HG03354 (cell line): Measurements from ENCODE around the gene SLC5A10.
"Not testable (repeated sequence)": the region's sequence is repeated elsewhere in the genome, so short reads cannot be mapped to it uniquely, and the experiment has no call there.

Experiments used
- ATAC-seq: cut with Tn5 transposase; IDR thresholded peaks from one replicate; pipeline ENCODE4 v1.9.1; 2021; ENCODE audit warnings: mild to moderate bottlenecking; ENCODE audit not compliant: unreplicated experiment, poor library complexity, severe bottlenecking

The SLC5A10 gene

GRCh38 chr17:19031729-19032128 is 79.8 kb downstream of the SLC5A10 start:
- ATAC-seq: not testable (repeated sequence)

- ATAC-seq: peak; percentile 52
Measured at GRCh38 chr17:19032377-19032988, 80.5 kb downstream of the SLC5A10 start.

GRCh38 chr17:19036186-19036585 is 84.2 kb downstream of the SLC5A10 start:
- ATAC-seq: peak; percentile 41

DNA sequence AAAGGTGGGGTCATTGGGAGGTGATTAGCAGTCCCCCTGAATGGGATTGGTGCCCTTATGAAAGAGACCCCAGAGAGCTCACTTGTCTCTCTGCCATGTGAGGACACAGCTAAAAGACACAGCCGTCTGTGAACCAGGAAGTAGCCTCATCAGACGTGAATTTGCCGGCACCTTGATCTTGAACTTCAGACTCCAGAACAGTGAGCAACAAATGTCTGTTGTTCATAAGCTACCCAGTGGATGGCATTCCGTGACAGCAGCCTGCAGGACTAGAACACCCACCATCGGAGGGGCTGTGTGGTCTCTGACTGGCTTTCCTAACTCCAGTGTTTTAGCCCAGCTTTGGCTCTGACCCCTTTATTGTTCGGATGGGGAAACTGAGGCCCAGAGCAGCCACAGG is 85.6 kb downstream of the SLC5A10 start:
- ATAC-seq: not testable (repeated sequence)

DNA sequence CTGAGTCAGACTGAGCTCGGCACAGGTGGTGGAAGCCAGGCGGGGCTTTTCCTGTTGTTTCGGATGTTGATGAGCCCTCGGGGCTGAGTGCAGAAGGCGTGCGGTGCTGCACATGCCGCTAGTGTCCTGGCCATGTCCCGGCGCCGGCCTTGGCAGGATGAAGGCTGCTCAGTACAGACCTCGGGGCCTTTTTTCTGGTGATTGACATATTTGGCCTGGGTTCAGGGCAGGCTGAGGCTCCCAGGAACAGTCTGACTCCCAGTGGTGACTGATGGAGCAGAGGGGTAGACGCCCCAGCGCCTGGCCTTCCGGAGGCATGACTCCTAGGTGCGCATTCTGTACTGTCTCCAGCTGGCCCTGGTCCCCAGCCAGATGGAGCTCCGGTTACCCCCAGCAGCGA is 86.0 kb downstream of the SLC5A10 start:
- not testable (repeated sequence) for ATAC-seq

DNA sequence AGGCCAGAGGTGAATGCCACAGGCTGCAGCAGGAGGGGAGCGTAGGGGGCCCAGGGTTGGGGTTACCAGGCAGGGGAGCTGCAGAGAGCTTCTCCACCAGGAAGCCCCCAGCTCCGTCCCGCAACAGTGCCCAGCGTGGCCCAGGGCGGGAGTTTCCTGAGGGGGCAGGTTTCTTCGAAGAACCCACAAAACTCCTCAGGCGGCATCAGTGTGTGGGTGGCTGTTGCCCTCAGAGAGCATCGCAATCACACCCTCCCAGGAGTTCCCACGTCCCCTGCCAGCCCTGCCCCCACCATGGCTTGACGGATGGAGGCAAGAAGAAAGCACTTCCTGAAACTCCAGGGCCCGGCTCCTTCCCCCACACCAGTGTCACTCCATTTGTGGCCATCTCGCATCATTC is 86.8 kb downstream of the SLC5A10 start:
- ATAC-seq: not testable (repeated sequence)

DNA sequence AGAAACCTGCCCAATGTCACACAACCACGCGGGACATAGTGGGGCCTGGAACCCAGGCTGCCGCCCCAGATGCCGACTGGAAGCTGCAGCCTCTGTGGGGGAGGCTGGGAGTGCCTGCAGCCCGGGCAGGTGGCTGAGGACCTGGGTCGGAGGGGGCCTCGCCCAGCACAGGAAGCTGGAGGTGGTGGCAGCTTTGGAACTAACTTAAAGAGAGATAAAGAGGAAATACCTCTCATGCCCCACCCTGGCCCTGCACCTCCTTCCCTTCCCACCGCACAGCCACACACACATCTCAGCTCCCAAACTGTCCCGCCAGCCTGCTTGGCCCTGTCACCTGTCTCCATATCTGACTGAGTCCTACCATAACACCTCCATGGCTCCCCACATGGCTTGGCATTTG is 88.4 kb downstream of the SLC5A10 start:
- ATAC-seq: not testable (repeated sequence)

GRCh38 chr17:19041871-19042270 is 89.9 kb downstream of the SLC5A10 start:
- ATAC-seq: not testable (repeated sequence)

DNA sequence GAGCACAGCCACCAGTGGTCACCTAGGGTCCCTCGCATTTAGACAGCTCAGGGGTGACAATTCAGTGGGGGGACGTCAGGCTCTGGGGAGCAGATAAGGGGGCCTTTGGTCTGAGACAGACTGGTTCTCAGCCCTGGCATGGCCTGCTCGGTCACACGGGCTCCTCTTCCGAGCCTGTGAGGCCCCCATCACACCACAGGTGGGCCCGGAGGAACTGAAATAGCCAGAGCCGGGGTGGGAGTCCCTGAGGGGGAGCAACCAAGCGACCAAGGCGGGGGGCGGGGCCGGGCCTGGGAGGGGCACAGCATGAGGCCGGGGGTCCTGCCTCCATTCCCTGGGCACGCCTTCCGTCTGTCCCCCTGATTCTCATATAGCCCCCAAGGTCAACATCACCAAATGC is 90.4 kb downstream of the SLC5A10 start:
- not testable (repeated sequence) for ATAC-seq

GRCh38 chr17:19043032-19043431 is 91.1 kb downstream of the SLC5A10 start:
- not testable (repeated sequence) for ATAC-seq

GRCh38 chr17:19044643-19045042 is 92.7 kb downstream of the SLC5A10 start:
- ATAC-seq: not testable (repeated sequence)

- not testable (repeated sequence) for ATAC-seq
Measured at GRCh38 chr17:19046782-19047375, 94.9 kb downstream of the SLC5A10 start, which contains the start of gene GRAP. Gene GRAP, minus strand, starts transcription at chr17:19046957. Its CDS starts 31 bp downstream, at chr17:19046926.

- not testable (repeated sequence) for ATAC-seq
Measured at GRCh38 chr17:19047510-19047909, 95.5 kb downstream of the SLC5A10 start.

DNA sequence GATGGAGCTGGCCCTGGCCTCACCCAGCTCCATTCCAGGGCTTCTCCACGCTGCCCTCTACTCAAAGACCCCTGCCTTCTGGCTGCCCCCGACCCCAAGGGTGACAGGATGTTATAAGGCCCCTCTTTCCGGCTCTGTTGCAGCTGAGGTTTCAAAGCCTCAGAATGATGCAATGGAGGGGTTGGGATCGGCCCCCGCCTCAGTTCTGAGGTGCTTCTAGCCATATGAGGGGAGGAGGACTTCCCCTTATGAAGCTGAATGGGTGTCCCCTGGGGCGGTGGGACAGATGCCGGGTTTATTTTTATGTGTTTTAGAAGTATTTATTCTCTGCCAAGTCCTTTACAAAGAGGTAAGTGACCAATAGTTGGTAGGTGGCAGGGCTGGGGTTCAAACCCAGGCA is 96.9 kb downstream of the SLC5A10 start:
- not testable (repeated sequence) for ATAC-seq

DNA sequence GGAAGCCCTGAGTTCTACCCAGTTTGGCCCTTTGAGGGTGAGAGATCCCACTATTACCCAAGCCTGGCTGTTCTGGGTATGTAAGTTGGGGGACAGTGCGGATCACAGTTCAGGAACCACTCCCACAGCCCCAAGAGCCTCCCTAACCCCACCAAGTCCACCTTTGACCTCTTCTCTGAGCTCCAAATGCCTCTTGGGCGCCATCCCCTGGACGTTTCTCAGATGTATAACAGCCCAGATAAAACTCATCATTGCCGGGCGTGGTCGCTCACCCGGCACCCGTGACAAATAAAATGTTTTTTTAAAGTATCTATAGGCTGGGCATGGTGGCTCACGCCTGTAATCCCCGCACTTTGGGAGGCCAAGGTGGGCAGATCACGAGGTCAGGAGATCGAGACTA is 103.5 kb downstream of the SLC5A10 start:
- peak; percentile 65 for ATAC-seq

DNA sequence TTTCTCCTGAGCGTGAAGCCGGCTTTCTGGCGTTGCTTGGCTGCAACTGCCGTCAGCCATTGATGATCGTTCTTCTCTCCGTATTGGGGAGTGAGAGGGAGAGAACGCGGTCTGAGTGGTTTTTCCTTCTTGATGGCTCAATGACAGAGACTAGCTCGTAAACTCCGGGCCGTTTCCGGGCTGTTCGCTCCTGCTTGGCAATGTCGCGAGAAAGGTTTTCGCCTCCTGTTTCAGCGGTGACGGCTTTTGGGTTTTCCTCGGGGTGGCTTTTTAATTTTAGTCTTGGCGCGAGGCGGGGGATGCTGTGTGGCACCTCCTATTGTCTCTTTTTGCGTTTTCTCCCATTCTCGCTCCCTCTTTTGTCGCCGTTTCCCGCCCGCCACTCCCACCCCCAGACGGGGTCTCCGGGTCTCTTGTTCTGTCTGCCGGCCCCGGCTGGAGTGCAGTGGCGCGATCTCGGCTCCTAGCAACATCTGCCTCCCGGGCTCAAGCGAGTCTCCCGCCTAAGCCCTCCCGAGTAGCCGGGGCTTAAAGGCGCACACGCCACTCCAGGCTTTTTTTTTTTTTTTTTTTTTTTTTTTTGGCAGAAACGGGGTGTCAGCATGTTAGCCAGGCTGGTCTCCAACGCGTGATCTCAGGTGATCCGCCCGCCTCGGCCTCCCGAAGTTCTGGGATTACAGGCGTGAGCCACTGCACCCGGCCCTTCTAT is 110.2 kb downstream of the SLC5A10 start:
- ATAC-seq: peak; percentile 55

DNA sequence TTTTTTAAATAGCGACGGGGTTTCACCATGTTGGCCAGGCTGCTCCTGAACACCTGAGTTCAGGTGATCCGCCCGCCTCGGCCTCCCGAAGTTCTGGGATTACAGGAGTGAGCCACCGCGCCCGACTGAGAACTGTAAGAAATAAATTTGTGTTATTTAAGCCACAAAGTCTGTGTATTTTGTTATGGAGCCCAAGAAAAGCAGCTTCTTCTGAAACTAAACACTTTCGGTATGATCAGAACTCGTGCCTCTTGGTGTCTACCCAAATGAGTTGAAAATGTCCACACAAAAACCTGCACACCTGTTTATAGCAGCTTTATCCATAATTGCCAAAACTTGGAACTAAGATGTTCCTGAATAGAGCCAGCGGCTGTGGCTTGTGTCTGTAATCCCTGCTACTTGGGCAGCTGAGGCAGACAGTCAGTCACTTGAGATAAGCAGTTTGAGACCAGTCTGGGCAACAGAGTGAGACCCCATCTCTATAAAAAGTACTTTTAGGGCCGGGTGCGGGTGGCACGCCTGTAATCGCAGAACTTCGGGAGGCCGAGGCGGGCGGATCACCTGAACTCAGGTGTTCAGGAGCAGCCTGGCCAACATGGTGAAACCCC is 110.9 kb downstream of the SLC5A10 start:
- ATAC-seq: peak; percentile 74

GRCh38 chr17:19063326-19063956 is 111.5 kb downstream of the SLC5A10 start:
- peak; percentile 36 for ATAC-seq

GRCh38 chr17:19064378-19064777 is 112.4 kb downstream of the SLC5A10 start:
- ATAC-seq: not testable (repeated sequence)
